MM.1S (cell line): Measurements from ENCODE around the gene CCL24.

Experiments
- CTCF ChIP-seq: fragments of 300-600 bp; sonication (generic); IDR thresholded peaks from 2 replicates; pipeline ENCODE4 v1.5.1; 2016; ENCODE audit warnings: antibody characterized with exemption, low read length, mixed read lengths
- EZH2phosphoT487 ChIP-seq: fragments of 300-600 bp; sonication (generic); IDR thresholded peaks from 2 replicates; pipeline ENCODE4 v1.6.1; 2018; ENCODE audit warnings: antibody characterized with exemption, low read length

- TF ChIP-seq CTCF (no peak), EZH2phosphoT487 (no peak)
Observed at GRCh38 chr7:75804705-75805104, 8.9 kb downstream of the CCL24 start.
